H9 (cell line): ENCODE data around the gene VSIR. TPM values are rescaled to one million over a fixed set of nuclear protein-coding genes. Genes with fewer than 3 reads are reported as not detected.

Experiments
- DNase-seq: peaks from one replicate; pipeline ENCODE4 v3.0.0-alpha.2; 2017
- H2AFZ ChIP-seq: one replicate; pipeline ENCODE4 v1.6.1; 2013; ENCODE audit warnings: mild to moderate bottlenecking, low read length, control low read depth, moderate library complexity
- H2AK5ac ChIP-seq: 2 replicates; pipeline ENCODE4 v1.6.1; 2013; ENCODE audit warnings: low read length, control low read depth, mixed read lengths; ENCODE audit not compliant: insufficient read length
- H2BK120ac ChIP-seq: one replicate; pipeline ENCODE4 v1.6.1; 2013; ENCODE audit warnings: low read depth, mild to moderate bottlenecking, low read length, control low read depth, inconsistent platforms; ENCODE audit not compliant: poor library complexity, severe bottlenecking
- H2BK12ac ChIP-seq: 2 replicates; pipeline ENCODE4 v1.6.1; 2013; ENCODE audit warnings: low read length, control low read depth, mixed read lengths, low read depth; ENCODE audit not compliant: insufficient read length
- H2BK15ac ChIP-seq: 2 replicates; pipeline ENCODE4 v1.6.1; 2013; ENCODE audit warnings: low read depth, low read length, control low read depth
- H2BK20ac ChIP-seq: one replicate; pipeline ENCODE4 v1.6.1; 2013; ENCODE audit warnings: low read depth, mild to moderate bottlenecking, low read length, control low read depth, inconsistent platforms; ENCODE audit not compliant: poor library complexity, severe bottlenecking
- H2BK5ac ChIP-seq: 2 replicates; pipeline ENCODE4 v1.6.1; 2013; ENCODE audit warnings: low read length, control low read depth, mixed read lengths; ENCODE audit not compliant: insufficient read length
- H3K14ac ChIP-seq: 2 replicates; pipeline ENCODE4 v1.6.1; 2013; ENCODE audit warnings: low read length, control low read depth; ENCODE audit not compliant: insufficient read depth
- H3K18ac ChIP-seq: 2 replicates; pipeline ENCODE4 v1.6.1; 2013; ENCODE audit warnings: low read depth, mild to moderate bottlenecking, mixed read lengths, low read length, control low read depth; ENCODE audit not compliant: insufficient read length
- H3K23ac ChIP-seq: 2 replicates; pipeline ENCODE4 v1.6.1; 2013; ENCODE audit warnings: low read length, control low read depth, mixed read lengths, low read depth; ENCODE audit not compliant: insufficient read length
- H3K23me2 ChIP-seq: 2 replicates; pipeline ENCODE4 v1.6.1; 2013; ENCODE audit warnings: low read depth, mild to moderate bottlenecking, mixed read lengths, low read length, control low read depth; ENCODE audit not compliant: insufficient read length, poor library complexity, severe bottlenecking
- H3K27ac ChIP-seq: 2 replicates; pipeline ENCODE4 v1.5.1; 2013; ENCODE audit warnings: low read length, control low read depth, mixed read lengths, low read depth; ENCODE audit not compliant: insufficient read length
- H3K27me3 ChIP-seq: 2 replicates; pipeline ENCODE4 v1.6.1; 2013; ENCODE audit warnings: low read length, control low read depth, inconsistent platforms; ENCODE audit not compliant: insufficient read depth
- H3K4ac ChIP-seq: 2 replicates; pipeline ENCODE4 v1.6.1; 2013; ENCODE audit warnings: low read depth, mild to moderate bottlenecking, control low read depth, inconsistent platforms, low read length, moderate library complexity
- H3K4me1 ChIP-seq: 2 replicates; pipeline ENCODE4 v1.6.1; 2013; ENCODE audit warnings: low read length, control low read depth, inconsistent platforms; ENCODE audit not compliant: insufficient read depth
- H3K4me2 ChIP-seq: 2 replicates; pipeline ENCODE4 v1.6.1; 2013; ENCODE audit warnings: low read length, control low read depth, mixed read lengths; ENCODE audit not compliant: insufficient read length, insufficient read depth
- H3K56ac ChIP-seq: 2 replicates; pipeline ENCODE4 v1.6.1; 2013; ENCODE audit warnings: low read depth, mild to moderate bottlenecking, mixed read lengths, low read length, control low read depth; ENCODE audit not compliant: insufficient read length
- H3K79me1 ChIP-seq: 2 replicates; pipeline ENCODE4 v1.6.1; 2013; ENCODE audit warnings: low read depth, mild to moderate bottlenecking, moderate library complexity, low read length, control low read depth, inconsistent platforms; ENCODE audit not compliant: insufficient read depth, poor library complexity, severe bottlenecking
- H3K79me2 ChIP-seq: 2 replicates; pipeline ENCODE4 v1.6.1; 2013; ENCODE audit warnings: low read length, control low read depth, inconsistent platforms; ENCODE audit not compliant: insufficient read depth
- H3K9ac ChIP-seq: 2 replicates; pipeline ENCODE4 v1.6.1; 2013; ENCODE audit warnings: low read length, control low read depth, mixed read lengths; ENCODE audit not compliant: insufficient read length; ENCODE audit errors: extremely low read depth
- H3K9me3 ChIP-seq: one replicate; pipeline ENCODE4 v1.6.1; 2013; ENCODE audit warnings: low read depth, low read length, inconsistent platforms; ENCODE audit not compliant: control insufficient read depth
- H3T11ph ChIP-seq: one replicate; pipeline ENCODE4 v1.6.1; 2013; ENCODE audit warnings: mild to moderate bottlenecking, low read length, control low read depth, inconsistent platforms
- H4K20me1 ChIP-seq: one replicate; pipeline ENCODE4 v1.6.1; 2013; ENCODE audit not compliant: control insufficient read depth, insufficient read length, insufficient read depth
- H4K5ac ChIP-seq: 2 replicates; pipeline ENCODE4 v1.6.1; 2013; ENCODE audit warnings: low read depth, mild to moderate bottlenecking, mixed read lengths, low read length, control low read depth; ENCODE audit not compliant: insufficient read length
- H4K8ac ChIP-seq: replicated peaks from 2 replicates; pipeline ENCODE4 v1.6.1; 2013; ENCODE audit warnings: low read length, control low read depth, mixed read lengths, low read depth; ENCODE audit not compliant: insufficient read length
- H4K91ac ChIP-seq: 2 replicates; pipeline ENCODE4 v1.6.1; 2013; ENCODE audit warnings: low read depth, mild to moderate bottlenecking, moderate library complexity, mixed read lengths, low read length, control low read depth; ENCODE audit not compliant: insufficient read length
- H3K27ac Mint-ChIP-seq, 3 experiments: 2 replicates in 2 of 3; 3 replicates in 1 of 3; pipeline ENCODE4 v1.8.0; 2020 to 2021; ENCODE audit warnings: mixed read lengths in 3 of 3, mild to moderate bottlenecking in 1 of 3, moderate library complexity in 1 of 3
- H3K27me3 Mint-ChIP-seq: 2 replicates; pipeline ENCODE4 v1.8.0; 2021; ENCODE audit warnings: low read depth, mild to moderate bottlenecking, moderate library complexity, mixed read lengths
- H3K36me3 Mint-ChIP-seq, 3 experiments: 2 replicates in 2 of 3; 3 replicates in 1 of 3; pipeline ENCODE4 v1.8.0; 2020 to 2021; ENCODE audit warnings: low read depth in 3 of 3, mixed read lengths in 3 of 3; ENCODE audit not compliant: insufficient read depth in 1 of 3
- H3K4me1 Mint-ChIP-seq, 2 experiments: 2 replicates each; pipeline ENCODE4 v1.8.0; 2020; ENCODE audit warnings: mixed read lengths in 2 of 2
- H3K4me3 Mint-ChIP-seq, 2 experiments: 2 replicates in 1 of 2; 3 replicates in 1 of 2; pipeline ENCODE4 v1.8.0; 2020 to 2021; ENCODE audit warnings: mild to moderate bottlenecking in 2 of 2, mixed read lengths in 2 of 2, moderate library complexity in 1 of 2
- H3K9me3 Mint-ChIP-seq, 2 experiments: 2 replicates in 1 of 2; 3 replicates in 1 of 2; pipeline ENCODE4 v1.8.0; 2020; ENCODE audit warnings: mild to moderate bottlenecking in 2 of 2, mixed read lengths in 2 of 2, moderate library complexity in 1 of 2
- WGBS: extraction: QIAGEN DNeasy Blood & Tissue Kit; methylation state at CpG from one replicate; pipeline ENCODE4 v1.1.7; 2013; ENCODE audit warnings: missing lambda C conversion rate, low lambda C conversion rate, mixed read lengths; ENCODE audit not compliant: insufficient read length; ENCODE audit errors: extremely low coverage; 5-methylcytosine and 5-hydroxymethylcytosine counted together
- total RNA-seq: library from RNA; stranded (reverse); gene quantifications from 2 replicates; pipeline ENCODE4 v1.2.1, GENCODE V29; 2021
- TF ChIP-seq, protein P1 (sequence below): fragments of 200-600 bp; sonication (generic); conservative IDR thresholded peaks from 3 replicates; pipeline ENCODE4 v1.8.0; 2021; ENCODE audit warnings: antibody characterized with exemption, mild to moderate bottlenecking

VSIR gene
- total RNA-seq, 1 experiment from 2014 or later = 0.11 TPM

DNA sequence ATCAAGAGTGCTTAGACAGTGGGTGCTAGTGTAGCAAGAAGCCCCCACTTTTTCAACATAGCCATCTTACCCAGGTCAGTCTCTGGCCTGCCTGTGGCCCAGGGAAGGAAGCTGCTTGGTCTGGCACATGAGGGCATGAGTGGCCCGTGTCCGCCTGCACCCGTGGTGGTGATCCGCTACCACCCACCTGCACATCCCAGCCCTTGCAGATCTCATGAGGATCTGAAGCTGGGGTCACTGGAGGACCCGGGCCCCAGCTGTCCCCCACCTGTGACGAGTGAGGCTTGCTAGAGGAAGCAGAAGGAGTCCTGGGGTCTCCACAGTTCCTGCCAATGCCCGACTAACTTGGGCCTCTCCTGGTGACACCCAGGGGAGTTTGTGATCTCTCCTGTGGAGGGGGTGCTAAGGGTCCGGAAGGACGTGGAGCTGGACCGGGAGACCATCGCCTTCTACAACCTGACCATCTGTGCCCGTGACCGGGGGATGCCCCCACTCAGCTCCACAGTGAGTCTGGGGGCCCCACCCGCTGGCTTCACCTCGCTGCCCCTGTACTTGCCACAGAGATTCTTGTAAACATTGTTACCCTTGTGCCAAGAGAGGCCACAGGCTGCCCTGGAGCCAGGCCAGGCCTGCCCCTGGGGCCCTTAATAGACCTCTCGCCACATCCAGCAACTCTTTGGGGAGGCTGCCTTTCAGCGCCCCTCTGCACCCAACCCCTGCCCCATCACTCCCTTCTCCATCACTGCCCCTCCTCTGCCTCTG is 10.8 kb upstream of the VSIR start:
- Histone ChIP-seq H3K27ac (no peak overlapping the region), H2BK5ac (no peak overlapping the region), H3K4me2 (no peak overlapping the region), H3K27me3 (no peaks in the 10 kb centered on the region), H2AK5ac (no peak overlapping the region), H3K9me3 (no peaks in the 10 kb centered on the region), H3K23ac (no peak overlapping the region), H4K5ac (no peak overlapping the region), H2AFZ (no peak overlapping the region), H3K56ac (no peak overlapping the region), H4K8ac (no peak overlapping the region), H2BK12ac (no peak overlapping the region), H3K14ac (no peak overlapping the region), H3K4ac (no peak overlapping the region), H3K4me1 (no peaks in the 10 kb centered on the region), H3K18ac (no peak overlapping the region), H3K79me1 (no peaks in the 10 kb centered on the region), H2BK15ac (no peak overlapping the region), H3K9ac (no peak overlapping the region), H3T11ph (no peak overlapping the region), H3K79me2 (no peaks in the 10 kb centered on the region), H2BK20ac (no peak overlapping the region), H4K91ac (no peak overlapping the region), H4K20me1 (no peaks in the 10 kb centered on the region), H3K23me2 (no peaks in the 10 kb centered on the region), H2BK120ac (no peak overlapping the region)
- H3K4me1 Mint-ChIP-seq = peaks cover 10 to 16% of the 10 kb centered on the region in 2 experiments
- H3K9me3 Mint-ChIP-seq = no peaks in the 10 kb centered on the region; a peak in 1 of 5 replicates
- DNase-seq = no peak
- TF ChIP-seq, protein P1, sequence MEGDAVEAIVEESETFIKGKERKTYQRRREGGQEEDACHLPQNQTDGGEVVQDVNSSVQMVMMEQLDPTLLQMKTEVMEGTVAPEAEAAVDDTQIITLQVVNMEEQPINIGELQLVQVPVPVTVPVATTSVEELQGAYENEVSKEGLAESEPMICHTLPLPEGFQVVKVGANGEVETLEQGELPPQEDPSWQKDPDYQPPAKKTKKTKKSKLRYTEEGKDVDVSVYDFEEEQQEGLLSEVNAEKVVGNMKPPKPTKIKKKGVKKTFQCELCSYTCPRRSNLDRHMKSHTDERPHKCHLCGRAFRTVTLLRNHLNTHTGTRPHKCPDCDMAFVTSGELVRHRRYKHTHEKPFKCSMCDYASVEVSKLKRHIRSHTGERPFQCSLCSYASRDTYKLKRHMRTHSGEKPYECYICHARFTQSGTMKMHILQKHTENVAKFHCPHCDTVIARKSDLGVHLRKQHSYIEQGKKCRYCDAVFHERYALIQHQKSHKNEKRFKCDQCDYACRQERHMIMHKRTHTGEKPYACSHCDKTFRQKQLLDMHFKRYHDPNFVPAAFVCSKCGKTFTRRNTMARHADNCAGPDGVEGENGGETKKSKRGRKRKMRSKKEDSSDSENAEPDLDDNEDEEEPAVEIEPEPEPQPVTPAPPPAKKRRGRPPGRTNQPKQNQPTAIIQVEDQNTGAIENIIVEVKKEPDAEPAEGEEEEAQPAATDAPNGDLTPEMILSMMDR = no peak
- WGBS = no CpG with 5 or more reads among the region's 17 CpGs
- H3K36me3 Mint-ChIP-seq = no peaks in the 10 kb centered on the region
- no peak overlapping the region; a peak in 1 of 5 replicates for H3K4me3 Mint-ChIP-seq
- no peak overlapping the region; a peak in 1 of 7 replicates for H3K27ac Mint-ChIP-seq
- H3K27me3 Mint-ChIP-seq = peaks cover 13% of the 10 kb centered on the region
